NCI-H2171 (cell line): Measurements from ENCODE around the gene GRHL1.

Source experiments
- DNase-seq: peaks from one replicate; lab custom pipeline; 2025; lab: John Stamatoyannopoulos, UW

Gene GRHL1

GRCh38 chr2:9972621-9973479 is 21.4 kb downstream of the GRHL1 start:
- no peak for DNase-seq

GRCh38 chr2:9973690-9974089 is 22.2 kb downstream of the GRHL1 start:
- DNase-seq = no peak

- DNase-seq = no peak
Observed at GRCh38 chr2:9974343-9974742, 22.9 kb downstream of the GRHL1 start.

- DNase-seq = no peak
Observed at GRCh38 chr2:9975328-9975727, 23.8 kb downstream of the GRHL1 start.

- no peak for DNase-seq
Observed at GRCh38 chr2:9975805-9976447, 24.4 kb downstream of the GRHL1 start.

- no peak for DNase-seq
Observed at GRCh38 chr2:9979977-9980376, 28.5 kb downstream of the GRHL1 start.

GRCh38 chr2:9980520-9980919 is 29.0 kb downstream of the GRHL1 start:
- DNase-seq = no peak

GRCh38 chr2:9981655-9982054 is 30.2 kb downstream of the GRHL1 start:
- DNase-seq = no peak

- no peak for DNase-seq
Observed at GRCh38 chr2:9982248-9982647, 30.8 kb downstream of the GRHL1 start.

GRCh38 chr2:9982891-9983290 is 31.4 kb downstream of the GRHL1 start:
- DNase-seq = no peak

GRCh38 chr2:9983401-9984216 is 32.1 kb downstream of the GRHL1 start:
- no peak for DNase-seq

- no peak for DNase-seq
Observed at GRCh38 chr2:9984217-9984739, 32.8 kb downstream of the GRHL1 start.

GRCh38 chr2:9984871-9985480 is 33.5 kb downstream of the GRHL1 start:
- DNase-seq = no peak

- no peak for DNase-seq
Observed at GRCh38 chr2:9985531-9986328, 34.2 kb downstream of the GRHL1 start.

GRCh38 chr2:9988320-9988719 is 36.8 kb downstream of the GRHL1 start:
- no peak for DNase-seq

GRCh38 chr2:9990736-9991135 is 39.2 kb downstream of the GRHL1 start:
- DNase-seq = peak; percentile 62

- no peak for DNase-seq
Observed at GRCh38 chr2:9991221-9991620, 39.7 kb downstream of the GRHL1 start.

GRCh38 chr2:9991829-9992273 is 40.4 kb downstream of the GRHL1 start:
- DNase-seq = no peak

- DNase-seq = no peak
Observed at GRCh38 chr2:9992427-9993187, 41.1 kb downstream of the GRHL1 start.

GRCh38 chr2:9993488-9994165 is 42.1 kb downstream of the GRHL1 start:
- no peak for DNase-seq
